DND-41 (cell line): ENCODE data around the gene PTPN3.

Source experiments
- EZH2 ChIP-seq: IDR thresholded peaks from 3 replicates; pipeline ENCODE4 v1.6.1; 2012; ENCODE audit warnings: borderline replicate concordance, low read depth, mild to moderate bottlenecking, moderate library complexity, low read length, inconsistent platforms; ENCODE audit not compliant: severe bottlenecking
- TF ChIP-seq, protein P1 (sequence below): IDR thresholded peaks from 2 replicates; pipeline ENCODE4 v1.5.1; 2012; ENCODE audit warnings: borderline replicate concordance, low read length, moderate library complexity, mild to moderate bottlenecking; ENCODE audit not compliant: poor library complexity, severe bottlenecking; ENCODE audit errors: extremely low read depth

DNA sequence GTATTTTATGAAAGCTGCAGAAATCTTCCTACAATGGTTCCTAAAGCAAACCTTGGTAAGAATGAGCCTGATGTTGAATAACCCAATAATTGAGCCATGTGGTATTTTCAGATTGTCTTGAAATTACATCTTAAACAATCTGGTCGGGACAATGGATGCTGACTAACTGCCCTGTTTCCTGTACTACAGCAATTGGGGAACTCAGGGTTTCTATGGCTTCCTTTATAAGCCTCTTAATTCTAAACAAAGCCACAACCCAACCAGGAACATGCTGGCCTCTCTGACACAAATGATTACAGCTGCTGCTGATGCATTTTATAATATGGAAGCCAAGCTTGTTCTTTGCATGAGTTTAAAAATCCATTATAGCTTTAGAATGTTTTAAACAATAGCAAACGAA is 30.2 kb downstream of the PTPN3 start:
- TF ChIP-seq, protein P1, sequence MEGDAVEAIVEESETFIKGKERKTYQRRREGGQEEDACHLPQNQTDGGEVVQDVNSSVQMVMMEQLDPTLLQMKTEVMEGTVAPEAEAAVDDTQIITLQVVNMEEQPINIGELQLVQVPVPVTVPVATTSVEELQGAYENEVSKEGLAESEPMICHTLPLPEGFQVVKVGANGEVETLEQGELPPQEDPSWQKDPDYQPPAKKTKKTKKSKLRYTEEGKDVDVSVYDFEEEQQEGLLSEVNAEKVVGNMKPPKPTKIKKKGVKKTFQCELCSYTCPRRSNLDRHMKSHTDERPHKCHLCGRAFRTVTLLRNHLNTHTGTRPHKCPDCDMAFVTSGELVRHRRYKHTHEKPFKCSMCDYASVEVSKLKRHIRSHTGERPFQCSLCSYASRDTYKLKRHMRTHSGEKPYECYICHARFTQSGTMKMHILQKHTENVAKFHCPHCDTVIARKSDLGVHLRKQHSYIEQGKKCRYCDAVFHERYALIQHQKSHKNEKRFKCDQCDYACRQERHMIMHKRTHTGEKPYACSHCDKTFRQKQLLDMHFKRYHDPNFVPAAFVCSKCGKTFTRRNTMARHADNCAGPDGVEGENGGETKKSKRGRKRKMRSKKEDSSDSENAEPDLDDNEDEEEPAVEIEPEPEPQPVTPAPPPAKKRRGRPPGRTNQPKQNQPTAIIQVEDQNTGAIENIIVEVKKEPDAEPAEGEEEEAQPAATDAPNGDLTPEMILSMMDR, result no peak
- TF ChIP-seq EZH2, result no peak
